H1 (cell line): ENCODE results near the gene CYP1A2. TPM values are rescaled to one million over a fixed set of nuclear protein-coding genes. Genes with fewer than 3 reads are reported as not detected.
A peak's percentile ranks its signal among the peaks of the same experiment; 100 is the strongest.

Experiments
- ASH2L ChIP-seq: fragments of 200-600, 300-600 bp; sonication (generic); IDR thresholded peaks from one replicate; pipeline ENCODE4 v1.7.1; 2017; ENCODE audit warnings: low read length
- BRCA1 ChIP-seq: IDR thresholded peaks from 2 replicates; pipeline ENCODE4 v1.6.1; 2012; ENCODE audit warnings: low read depth, low read length, improper control_type of control experiment
- CHD2 ChIP-seq: IDR thresholded peaks from 2 replicates; pipeline ENCODE4 v1.6.1; 2012; ENCODE audit warnings: low read length, improper control_type of control experiment
- CREB1 ChIP-seq: IDR thresholded peaks from 2 replicates; pipeline ENCODE4 v1.6.1; 2012; ENCODE audit warnings: inconsistent platforms
- E2F6 ChIP-seq: IDR thresholded peaks from 2 replicates; pipeline ENCODE4 v1.6.1; 2012; ENCODE audit warnings: inconsistent platforms
- EGR1 ChIP-seq: IDR thresholded peaks from 2 replicates; pipeline ENCODE4 v1.6.1; 2011; ENCODE audit warnings: low read depth, low read length, borderline replicate concordance
- HDAC2 ChIP-seq, 2 experiments: fragments of 300-600 bp in 1 of 2; sonication (generic) in 1 of 2; IDR thresholded peaks; 2 replicates each; pipeline ENCODE4 v1.6.1; 2011 to 2012; ENCODE audit warnings: low read depth in 2 of 2, low read length in 2 of 2, mild to moderate bottlenecking in 2 of 2, moderate library complexity in 2 of 2, borderline replicate concordance in 1 of 2, inconsistent platforms in 1 of 2
- KDM1A ChIP-seq: fragments of 200-600, 300-600 bp; sonication (generic); IDR thresholded peaks from 2 replicates; pipeline ENCODE4 v1.7.1; 2016; ENCODE audit warnings: mild to moderate bottlenecking, low read length, borderline replicate concordance
- MAFK ChIP-seq: IDR thresholded peaks from 2 replicates; pipeline ENCODE4 v1.6.1; 2012; ENCODE audit warnings: low read depth, mild to moderate bottlenecking, improper control_type of control experiment, low read length
- POLR2AphosphoS5 ChIP-seq: IDR thresholded peaks from 2 replicates; pipeline ENCODE4 v1.6.1; 2011; ENCODE audit warnings: low read depth, low read length
- RAD21 ChIP-seq, 2 experiments: IDR thresholded peaks in 1 of 2; conservative IDR thresholded peaks in 1 of 2; 2 replicates each; pipeline ENCODE4 v1.6.1; 2011; ENCODE audit warnings: low read depth in 2 of 2, low read length in 2 of 2, improper control_type of control experiment in 1 of 2, inconsistent platforms in 1 of 2, mild to moderate bottlenecking in 1 of 2, moderate library complexity in 1 of 2
- RFX5 ChIP-seq: IDR thresholded peaks from 2 replicates; pipeline ENCODE4 v1.6.1; 2011; ENCODE audit warnings: low read depth, low read length, improper control_type of control experiment, borderline replicate concordance
- RXRA ChIP-seq: IDR thresholded peaks from 2 replicates; pipeline ENCODE4 v1.6.1; 2011; ENCODE audit warnings: low read depth, mild to moderate bottlenecking, low read length, moderate library complexity; ENCODE audit not compliant: insufficient read depth
- SAP30 ChIP-seq: fragments of 300-600 bp; sonication (generic); IDR thresholded peaks from 2 replicates; pipeline ENCODE4 v1.7.1; 2012; ENCODE audit warnings: low read length, moderate library complexity, mild to moderate bottlenecking, inconsistent platforms; ENCODE audit not compliant: insufficient read depth, insufficient replicate concordance
- SIRT6 ChIP-seq: IDR thresholded peaks from one replicate; pipeline ENCODE4 v1.7.1; 2012; ENCODE audit warnings: low read length, inconsistent platforms
- SP2 ChIP-seq: IDR thresholded peaks from 2 replicates; pipeline ENCODE4 v1.6.1; 2012; ENCODE audit warnings: mild to moderate bottlenecking, low read length, inconsistent platforms
- SP4 ChIP-seq: IDR thresholded peaks from 2 replicates; pipeline ENCODE4 v1.6.1; 2012; ENCODE audit warnings: low read length, inconsistent platforms
- SRF ChIP-seq: IDR thresholded peaks from 2 replicates; pipeline ENCODE4 v1.6.1; 2011; ENCODE audit warnings: mild to moderate bottlenecking, low read depth, low read length, moderate library complexity
- SUZ12 ChIP-seq: fragments of 200-600 bp; sonication (generic); IDR thresholded peaks from 2 replicates; pipeline ENCODE4 v1.6.1; 2012; ENCODE audit warnings: mild to moderate bottlenecking, inconsistent platforms, low read length, moderate library complexity, mixed read lengths
- TAF1 ChIP-seq: IDR thresholded peaks from 2 replicates; pipeline ENCODE4 v1.6.1; 2011; ENCODE audit warnings: mild to moderate bottlenecking, low read depth, low read length
- USF2 ChIP-seq: IDR thresholded peaks from 2 replicates; pipeline ENCODE4 v1.6.1; 2011; ENCODE audit warnings: low read length, improper control_type of control experiment
- YY1 ChIP-seq: IDR thresholded peaks from 2 replicates; pipeline ENCODE4 v1.6.1; 2011; ENCODE audit warnings: low read depth, mild to moderate bottlenecking, low read length
- polyA plus RNA-seq, 7 experiments: library from polyadenylated mRNA; depleted of rRNA in 3 of 7; stranded (reverse) in 5 of 7; unstranded in 2 of 7; fragments of >200 nt in 5 of 7; fragments of 200-250 nt in 2 of 7; gene quantifications; 1 replicate in 5 of 7; 2 replicates in 1 of 7; 4 replicates in 1 of 7; pipeline versions ENCODE4 v1.2.1 to v1.2.3, GENCODE V29; 2011 to 2013; ENCODE audit warnings: missing spikeins in 2 of 7, mixed read lengths in 2 of 7
- total RNA-seq: library from RNA; stranded (reverse); fragmentation: NEBNext Ultra II Directional; extraction: Animal tissue kit (Norgen Biotek cat#: 25700); gene quantifications from 2 replicates; pipeline ENCODE4 v1.2.1, GENCODE V29; 2021

Gene CYP1A2
- total and polyA plus RNA-seq, 2 of the 8 experiments (the other 6 are each of a cell fraction or from before 2014, with no cell fraction given), result not detected

GRCh38 chr15:74787251-74788041 is 38.8 kb downstream of the CYP1A2 start (continued):
- no peak for TF ChIP-seq EGR1
- no peak for TF ChIP-seq SUZ12
- no peak for TF ChIP-seq KDM1A
- TF ChIP-seq MAFK, result no peak
- TF ChIP-seq TAF1, result no peak
- TF ChIP-seq USF2, result no peak
- TF ChIP-seq SP4, result no peak
- TF ChIP-seq POLR2AphosphoS5, result no peak
- TF ChIP-seq E2F6, result no peak
- TF ChIP-seq CREB1, result 0 out of 2 replicates have a peak, but pooled peaks have one; percentile 25
- no peak for TF ChIP-seq ASH2L
- no peak for TF ChIP-seq BRCA1
- no peak for TF ChIP-seq SIRT6
- no peak for TF ChIP-seq SP2
- TF ChIP-seq HDAC2 (IDR thresholded peaks at IDR 0.05; ENCODE audit: borderline replicate concordance in 1 of 2, low read depth in 2 of 2, low read length in 2 of 2), result no peak
- peak; percentile 11 to 47; a peak in 2 of 4 replicates for TF ChIP-seq RAD21 (IDR thresholded peaks at IDR 0.05 in 1 of 2, conservative IDR thresholded peaks at IDR 0.05 in 1 of 2; ENCODE audit: low read depth in 2 of 2, low read length in 2 of 2)
- no peak for TF ChIP-seq CHD2
- 0 out of 2 replicates have a peak, but pooled peaks have one; percentile 13 for TF ChIP-seq YY1
- TF ChIP-seq SRF, result no peak
- no peak for TF ChIP-seq RXRA
- TF ChIP-seq RFX5, result no peak
- TF ChIP-seq SAP30, result no peak
